Activated T-helper 17 cell treated with anti-CD3 and anti-CD28 coated beads, Interleukin-2, amount 50 U/mL, for 72 hours (primary cell): Measurements from ENCODE around the gene RAMP1. TPM values are rescaled to one million over a fixed set of nuclear protein-coding genes. Genes with fewer than 3 reads are reported as not detected.

ENCODE experiments used
- ATAC-seq: fragments of 150-1000 bp; cut with Tn5 transposase; replicated peaks from 2 replicates; pipeline ENCODE4 v1.10.0; 2021; ENCODE audit warnings: mild to moderate bottlenecking, moderate library complexity
- H3K27ac Mint-ChIP-seq: one replicate; pipeline ENCODE4 v1.8.0; 2022; ENCODE audit warnings: mixed read lengths
- H3K27me3 Mint-ChIP-seq: one replicate; pipeline ENCODE4 v1.8.0; 2022; ENCODE audit warnings: mixed read lengths
- H3K36me3 Mint-ChIP-seq: one replicate; pipeline ENCODE4 v1.8.0; 2022; ENCODE audit warnings: low read depth, mild to moderate bottlenecking, mixed read lengths
- H3K4me1 Mint-ChIP-seq: one replicate; pipeline ENCODE4 v1.8.0; 2022; ENCODE audit warnings: mixed read lengths
- H3K4me3 Mint-ChIP-seq: one replicate; pipeline ENCODE4 v1.8.0; 2022; ENCODE audit warnings: mild to moderate bottlenecking, mixed read lengths
- H3K9me3 Mint-ChIP-seq: one replicate; pipeline ENCODE4 v1.8.0; 2022; ENCODE audit warnings: mixed read lengths
- total RNA-seq, 2 donors: library from RNA; stranded (reverse); gene quantifications; one replicate each; pipeline ENCODE4 v1.2.3, GENCODE V29; 2022

Gene RAMP1
- total RNA-seq, 2 donors from 2014 or later: 0.54 TPM; not detected in 1

- Mint-ChIP-seq H3K27ac (no peak overlapping the region), H3K36me3 (no peaks in the 10 kb centered on the region), H3K4me1 (peaks cover 8% of the 10 kb centered on the region), H3K4me3 (no peak overlapping the region), H3K27me3 (peaks cover 21% of the 10 kb centered on the region), H3K9me3 (no peaks in the 10 kb centered on the region)
- ATAC-seq: no peak
These were observed 1.6 kb upstream of the RAMP1 start for GRCh38 chr2:237857791-237858190.

- Mint-ChIP-seq H3K36me3 (no peaks in the 10 kb centered on the region), H3K4me1 (peaks cover 8% of the 10 kb centered on the region), H3K9me3 (no peaks in the 10 kb centered on the region), H3K27ac (no peak overlapping the region), H3K27me3 (peaks cover 21% of the 10 kb centered on the region), H3K4me3 (peak overlapping the region; percentile 65)
- ATAC-seq: peak; percentile 74
These were observed 935 bp upstream of the RAMP1 start for GRCh38 chr2:237858294-237859081.

- peaks cover 21% of the 10 kb centered on the region for H3K27me3 Mint-ChIP-seq
- ATAC-seq: no peak
- H3K27ac Mint-ChIP-seq: no peak overlapping the region
These were observed 365 bp upstream of the RAMP1 start for GRCh38 chr2:237859082-237859433.

GRCh38 chr2:237860273-237860935 is 981 bp downstream of the RAMP1 start:
- Mint-ChIP-seq H3K9me3 (no peaks in the 10 kb centered on the region), H3K36me3 (no peaks in the 10 kb centered on the region), H3K4me3 (peak overlapping the region; percentile 50), H3K27me3 (peaks cover 21% of the 10 kb centered on the region), H3K27ac (no peak overlapping the region), H3K4me1 (peaks cover 8% of the 10 kb centered on the region)
- no peak for ATAC-seq

More at GRCh38 chr2:237859082-237859433, 365 bp upstream of the RAMP1 start:
- Mint-ChIP-seq H3K4me1 (peaks cover 8% of the 10 kb centered on the region), H3K9me3 (no peaks in the 10 kb centered on the region), H3K36me3 (no peaks in the 10 kb centered on the region), H3K4me3 (peak overlapping the region; percentile 65)

- Mint-ChIP-seq H3K27me3 (peaks cover 20% of the 10 kb centered on the region), H3K9me3 (no peaks in the 10 kb centered on the region), H3K4me1 (peaks cover 8% of the 10 kb centered on the region), H3K36me3 (no peaks in the 10 kb centered on the region), H3K27ac (no peak overlapping the region), H3K4me3 (no peak overlapping the region)
- ATAC-seq: no peak
These were observed 2.6 kb downstream of the RAMP1 start for GRCh38 chr2:237861875-237862527.

- no peak for ATAC-seq
- Mint-ChIP-seq H3K4me3 (no peak overlapping the region), H3K4me1 (peaks cover 8% of the 10 kb centered on the region), H3K36me3 (no peaks in the 10 kb centered on the region), H3K27me3 (peaks cover 18% of the 10 kb centered on the region), H3K9me3 (no peaks in the 10 kb centered on the region), H3K27ac (no peak overlapping the region)
These were observed 3.1 kb downstream of the RAMP1 start for GRCh38 chr2:237862528-237862895.

GRCh38 chr2:237863102-237863511 is 3.7 kb downstream of the RAMP1 start:
- H3K9me3 Mint-ChIP-seq: no peaks in the 10 kb centered on the region
- no peak for ATAC-seq
- H3K36me3 Mint-ChIP-seq: no peaks in the 10 kb centered on the region
- peaks cover 14% of the 10 kb centered on the region for H3K27me3 Mint-ChIP-seq
- H3K4me3 Mint-ChIP-seq: no peak overlapping the region
- no peak overlapping the region for H3K27ac Mint-ChIP-seq
- peaks cover 8% of the 10 kb centered on the region for H3K4me1 Mint-ChIP-seq

- Mint-ChIP-seq H3K27ac (no peak overlapping the region), H3K4me3 (no peak overlapping the region), H3K4me1 (peaks cover 8% of the 10 kb centered on the region), H3K27me3 (peaks cover 7% of the 10 kb centered on the region), H3K9me3 (no peaks in the 10 kb centered on the region), H3K36me3 (no peaks in the 10 kb centered on the region)
- no peak for ATAC-seq
These were observed 4.4 kb downstream of the RAMP1 start for GRCh38 chr2:237863689-237864443.

GRCh38 chr2:237864444-237864931 is 5.1 kb downstream of the RAMP1 start:
- Mint-ChIP-seq H3K9me3 (no peaks in the 10 kb centered on the region), H3K36me3 (no peaks in the 10 kb centered on the region), H3K4me3 (no peak overlapping the region), H3K4me1 (peaks cover 12% of the 10 kb centered on the region), H3K27me3 (peaks cover 10% of the 10 kb centered on the region), H3K27ac (no peak overlapping the region)
- no peak for ATAC-seq

GRCh38 chr2:237864940-237865622 is 5.7 kb downstream of the RAMP1 start:
- ATAC-seq: no peak
- Mint-ChIP-seq H3K4me3 (no peak overlapping the region), H3K36me3 (no peaks in the 10 kb centered on the region), H3K27me3 (peaks cover 10% of the 10 kb centered on the region), H3K4me1 (peaks cover 12% of the 10 kb centered on the region), H3K9me3 (no peaks in the 10 kb centered on the region), H3K27ac (no peak overlapping the region)

GRCh38 chr2:237865623-237866041 is 6.2 kb downstream of the RAMP1 start:
- peaks cover 10% of the 10 kb centered on the region for H3K27me3 Mint-ChIP-seq
- peaks cover 12% of the 10 kb centered on the region for H3K4me1 Mint-ChIP-seq
- no peaks in the 10 kb centered on the region for H3K9me3 Mint-ChIP-seq
- ATAC-seq: no peak
- no peaks in the 10 kb centered on the region for H3K36me3 Mint-ChIP-seq
- H3K4me3 Mint-ChIP-seq: no peak overlapping the region
- H3K27ac Mint-ChIP-seq: no peak overlapping the region

GRCh38 chr2:237866101-237866621 is 6.7 kb downstream of the RAMP1 start:
- Mint-ChIP-seq H3K9me3 (no peaks in the 10 kb centered on the region), H3K27ac (no peak overlapping the region), H3K4me1 (peaks cover 12% of the 10 kb centered on the region), H3K36me3 (no peaks in the 10 kb centered on the region), H3K27me3 (peaks cover 13% of the 10 kb centered on the region), H3K4me3 (no peak overlapping the region)
- ATAC-seq: no peak

- H3K27ac Mint-ChIP-seq: no peak overlapping the region
- H3K36me3 Mint-ChIP-seq: no peaks in the 10 kb centered on the region
- H3K4me3 Mint-ChIP-seq: no peak overlapping the region
- H3K9me3 Mint-ChIP-seq: no peaks in the 10 kb centered on the region
- H3K27me3 Mint-ChIP-seq: peaks cover 14% of the 10 kb centered on the region
- no peak for ATAC-seq
- peaks cover 12% of the 10 kb centered on the region for H3K4me1 Mint-ChIP-seq
These were observed 8.0 kb downstream of the RAMP1 start for GRCh38 chr2:237867465-237867864.
